GM23338 (cell line): ENCODE results near the gene PCBP3. TPM values are rescaled to one million over a fixed set of nuclear protein-coding genes. Genes with fewer than 3 reads are reported as not detected.

Experiments
- ATAC-seq: fragments of 200-7000 bp; cut with Tn5 transposase; 3 replicates; pipeline ENCODE4 v1.9.1; 2020
- DNase-seq: peaks from one replicate; pipeline ENCODE4 v3.0.0-alpha.2; 2015; ENCODE audit warnings: low spot score
- H2AFZ ChIP-seq: fragments of 200-600 bp; sonication (generic); 2 replicates; pipeline ENCODE4 v1.8.0; 2016; ENCODE audit warnings: antibody characterized with exemption, mild to moderate bottlenecking, moderate library complexity
- H3F3A ChIP-seq: fragments of 200-600 bp; sonication (generic); replicated peaks from 2 replicates; pipeline ENCODE4 v1.8.0; 2017; ENCODE audit warnings: antibody characterized with exemption, mixed run types, low read depth
- H3K27ac ChIP-seq: fragments of 200-600 bp; sonication (generic); 2 replicates; pipeline ENCODE4 v1.6.1; 2016; ENCODE audit warnings: low read depth
- H3K27me3 ChIP-seq: fragments of 200-600 bp; sonication (generic); 2 replicates; pipeline ENCODE4 v1.8.0; 2016; ENCODE audit warnings: mild to moderate bottlenecking, mixed run types, moderate library complexity; ENCODE audit not compliant: insufficient read depth
- H3K36me3 ChIP-seq: fragments of 200-600 bp; sonication (generic); 2 replicates; pipeline ENCODE4 v1.8.0; 2016; ENCODE audit warnings: mild to moderate bottlenecking; ENCODE audit not compliant: insufficient read depth
- H3K4me1 ChIP-seq: fragments of 200-600 bp; sonication (generic); 2 replicates; pipeline ENCODE4 v1.8.0; 2016; ENCODE audit warnings: mild to moderate bottlenecking, moderate library complexity; ENCODE audit not compliant: insufficient read depth
- H3K4me2 ChIP-seq: fragments of 200-600 bp; sonication (generic); 2 replicates; pipeline ENCODE4 v1.7.1; 2017; ENCODE audit warnings: mixed run types
- H3K4me3 ChIP-seq: fragments of 200-600 bp; sonication (generic); 2 replicates; pipeline ENCODE4 v1.6.1; 2016; ENCODE audit warnings: mixed run types
- H3K79me2 ChIP-seq: fragments of 200-600 bp; sonication (generic); replicated peaks from 2 replicates; pipeline ENCODE4 v1.8.0; 2017; ENCODE audit warnings: mild to moderate bottlenecking; ENCODE audit not compliant: insufficient read depth
- H3K9me2 ChIP-seq: fragments of 200-600 bp; sonication (generic); 2 replicates; pipeline ENCODE4 v1.8.0; 2017; ENCODE audit not compliant: insufficient read depth
- H4K20me1 ChIP-seq: fragments of 200-600 bp; sonication (generic); replicated peaks from 2 replicates; pipeline ENCODE4 v1.8.0; 2017; ENCODE audit warnings: mild to moderate bottlenecking; ENCODE audit not compliant: insufficient read depth
- H3K27ac Mint-ChIP-seq: 2 replicates; pipeline ENCODE4 v1.8.0; 2020; ENCODE audit warnings: inconsistent platforms, mild to moderate bottlenecking, moderate library complexity, mixed read lengths
- H3K27me3 Mint-ChIP-seq: 3 replicates; pipeline ENCODE4 v1.8.0; 2022; ENCODE audit warnings: low read depth, mild to moderate bottlenecking, moderate library complexity, mixed read lengths, inconsistent platforms; ENCODE audit not compliant: insufficient read depth, poor library complexity
- H3K36me3 Mint-ChIP-seq: 3 replicates; pipeline ENCODE4 v1.8.0; 2021; ENCODE audit warnings: low read depth, mild to moderate bottlenecking, inconsistent platforms, moderate library complexity, mixed read lengths
- H3K4me1 Mint-ChIP-seq: 3 replicates; pipeline ENCODE4 v1.8.0; 2020; ENCODE audit warnings: mild to moderate bottlenecking, inconsistent platforms, mixed read lengths
- H3K4me3 Mint-ChIP-seq: 3 replicates; pipeline ENCODE4 v1.8.0; 2021; ENCODE audit warnings: moderate library complexity, mild to moderate bottlenecking, inconsistent platforms, mixed read lengths
- H3K9me3 Mint-ChIP-seq: 3 replicates; pipeline ENCODE4 v1.8.0; 2020; ENCODE audit warnings: moderate library complexity, mild to moderate bottlenecking, inconsistent platforms, mixed read lengths
- CREB1 ChIP-seq: fragments of 250-450 bp; sonication (Bioruptor Pico); IDR thresholded peaks from 2 replicates; pipeline ENCODE4 v1.5.0; 2020; ENCODE audit warnings: low read depth, mild to moderate bottlenecking, moderate library complexity
- CTCF ChIP-seq, 2 experiments: fragments of 200-600 bp in 1 of 2; sonication (generic) in 1 of 2; conservative IDR thresholded peaks; 2 replicates each; pipeline versions ENCODE4 v1.5.1 to v1.6.1; 2016 to 2017; ENCODE audit warnings: antibody characterized with exemption in 2 of 2, low read depth in 2 of 2, mild to moderate bottlenecking in 2 of 2, moderate library complexity in 1 of 2
- ETS1 ChIP-seq: IDR thresholded peaks from 2 replicates; pipeline ENCODE4 v1.6.1; 2016; ENCODE audit warnings: antibody characterized with exemption
- EZH2 ChIP-seq: fragments of 200-600 bp; sonication (generic); IDR thresholded peaks from one replicate; pipeline ENCODE4 v1.8.0; 2017; ENCODE audit warnings: antibody characterized with exemption, mild to moderate bottlenecking, low read depth; ENCODE audit not compliant: unreplicated experiment
- EZH2phosphoT487 ChIP-seq: fragments of 200-600 bp; sonication (generic); IDR thresholded peaks from one replicate; pipeline ENCODE4 v1.8.1; 2018; ENCODE audit warnings: antibody characterized with exemption; ENCODE audit not compliant: unreplicated experiment
- JUNB ChIP-seq: IDR thresholded peaks from one replicate; pipeline ENCODE4 v1.6.1; 2016; ENCODE audit warnings: antibody characterized with exemption; ENCODE audit not compliant: unreplicated experiment
- NANOG ChIP-seq: IDR thresholded peaks from 2 replicates; pipeline ENCODE4 v1.6.1; 2016; ENCODE audit warnings: antibody characterized with exemption, borderline replicate concordance
- POLR2AphosphoS5 ChIP-seq: IDR thresholded peaks from 2 replicates; pipeline ENCODE4 v1.6.1; 2016; ENCODE audit warnings: antibody characterized with exemption, low read depth
- STAT1 ChIP-seq: IDR thresholded peaks from one replicate; pipeline ENCODE4 v1.6.1; 2016; ENCODE audit warnings: antibody characterized with exemption; ENCODE audit not compliant: unreplicated experiment
- ZNF114 ChIP-seq: fragments of 250-450 bp; sonication (Bioruptor Pico); IDR thresholded peaks from 2 replicates; pipeline ENCODE4 v1.5.0; 2020; ENCODE audit warnings: mild to moderate bottlenecking, moderate library complexity
- ZNF331 ChIP-seq: fragments of 250-450 bp; sonication (Bioruptor Pico); IDR thresholded peaks from 2 replicates; pipeline ENCODE4 v1.5.0; 2020; ENCODE audit warnings: low read depth, mild to moderate bottlenecking, moderate library complexity
- ZNF462 ChIP-seq: fragments of 250-450 bp; sonication (Bioruptor Pico); IDR thresholded peaks from 2 replicates; pipeline ENCODE4 v1.5.0; 2020; ENCODE audit warnings: mild to moderate bottlenecking, moderate library complexity
- polyA plus RNA-seq: library from polyadenylated mRNA; unstranded; fragments of >200 nt; fragmentation: Nextera tagmentation; extraction: Ambion mirVana; gene quantifications from 2 replicates; pipeline ENCODE4 v1.2.1, GENCODE V29; 2016
- total RNA-seq: library from RNA; depleted of rRNA; stranded (reverse); fragments of >200 nt; shearing (Covaris generic); gene quantifications from 2 replicates; pipeline ENCODE4 v1.2.3, GENCODE V29; 2014
- TF ChIP-seq, protein P1 (sequence below): IDR thresholded peaks from one replicate; pipeline ENCODE4 v1.6.1; 2018; ENCODE audit warnings: antibody characterized with exemption; ENCODE audit not compliant: unreplicated experiment

PCBP3 gene
- total and polyA plus RNA-seq, 2 experiments from 2014 or later = 7.1 to 9.1 TPM

GRCh38 chr21:45601551-45601950 is 42.0 kb upstream of the PCBP3 start:
- Mint-ChIP-seq H3K4me3 (no peak overlapping the region), H3K27me3 (peaks cover 4% of the 10 kb centered on the region)

More at GRCh38 chr21:45601551-45601950, 42.0 kb upstream of the PCBP3 start:
- H3K27ac ChIP-seq = no peak overlapping the region
- no peaks in the 10 kb centered on the region for H3K4me1 ChIP-seq
- peaks cover 12% of the 10 kb centered on the region for H3K36me3 Mint-ChIP-seq
- no peaks in the 10 kb centered on the region; the same call in 2 of the 3 replicates for H3K4me1 Mint-ChIP-seq
- H3K79me2 ChIP-seq = no peaks in the 10 kb centered on the region
- H3K9me3 Mint-ChIP-seq = peaks cover 37% of the 10 kb centered on the region
- no peaks in the 10 kb centered on the region for H3F3A ChIP-seq
- no peak overlapping the region for H3K4me3 ChIP-seq
- H4K20me1 ChIP-seq = no peaks in the 10 kb centered on the region
- no peaks in the 10 kb centered on the region for H3K27me3 ChIP-seq
- H3K9me2 ChIP-seq = peaks cover 4% of the 10 kb centered on the region; the same call in 1 of the 2 replicates
- ATAC-seq (no peak), DNase-seq (no peak)
- H3K27ac Mint-ChIP-seq = no peak overlapping the region
- H2AFZ ChIP-seq = no peak overlapping the region
- no peak overlapping the region for H3K4me2 ChIP-seq
- no peak for TF ChIP-seq STAT1
- no peak for TF ChIP-seq ZNF331 (CRISPR knock-in tag)
- no peak for TF ChIP-seq NANOG
- no peak for TF ChIP-seq ZNF114
- no peak for TF ChIP-seq ETS1
- TF ChIP-seq CTCF (conservative IDR thresholded peaks at IDR 0.05; ENCODE audit: low read depth in 2 of 2) = no peak
- no peak for TF ChIP-seq JUNB
- TF ChIP-seq, protein P1, sequence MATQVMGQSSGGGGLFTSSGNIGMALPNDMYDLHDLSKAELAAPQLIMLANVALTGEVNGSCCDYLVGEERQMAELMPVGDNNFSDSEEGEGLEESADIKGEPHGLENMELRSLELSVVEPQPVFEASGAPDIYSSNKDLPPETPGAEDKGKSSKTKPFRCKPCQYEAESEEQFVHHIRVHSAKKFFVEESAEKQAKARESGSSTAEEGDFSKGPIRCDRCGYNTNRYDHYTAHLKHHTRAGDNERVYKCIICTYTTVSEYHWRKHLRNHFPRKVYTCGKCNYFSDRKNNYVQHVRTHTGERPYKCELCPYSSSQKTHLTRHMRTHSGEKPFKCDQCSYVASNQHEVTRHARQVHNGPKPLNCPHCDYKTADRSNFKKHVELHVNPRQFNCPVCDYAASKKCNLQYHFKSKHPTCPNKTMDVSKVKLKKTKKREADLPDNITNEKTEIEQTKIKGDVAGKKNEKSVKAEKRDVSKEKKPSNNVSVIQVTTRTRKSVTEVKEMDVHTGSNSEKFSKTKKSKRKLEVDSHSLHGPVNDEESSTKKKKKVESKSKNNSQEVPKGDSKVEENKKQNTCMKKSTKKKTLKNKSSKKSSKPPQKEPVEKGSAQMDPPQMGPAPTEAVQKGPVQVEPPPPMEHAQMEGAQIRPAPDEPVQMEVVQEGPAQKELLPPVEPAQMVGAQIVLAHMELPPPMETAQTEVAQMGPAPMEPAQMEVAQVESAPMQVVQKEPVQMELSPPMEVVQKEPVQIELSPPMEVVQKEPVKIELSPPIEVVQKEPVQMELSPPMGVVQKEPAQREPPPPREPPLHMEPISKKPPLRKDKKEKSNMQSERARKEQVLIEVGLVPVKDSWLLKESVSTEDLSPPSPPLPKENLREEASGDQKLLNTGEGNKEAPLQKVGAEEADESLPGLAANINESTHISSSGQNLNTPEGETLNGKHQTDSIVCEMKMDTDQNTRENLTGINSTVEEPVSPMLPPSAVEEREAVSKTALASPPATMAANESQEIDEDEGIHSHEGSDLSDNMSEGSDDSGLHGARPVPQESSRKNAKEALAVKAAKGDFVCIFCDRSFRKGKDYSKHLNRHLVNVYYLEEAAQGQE = no peak
- TF ChIP-seq EZH2 = no peak
- no peak for TF ChIP-seq POLR2AphosphoS5
- no peak for TF ChIP-seq CREB1 (CRISPR knock-in tag)
- no peak for TF ChIP-seq EZH2phosphoT487
- no peak for TF ChIP-seq ZNF462 (CRISPR knock-in tag)
- H3K36me3 ChIP-seq = no peaks in the 10 kb centered on the region
